Mesothelial cell of epicardium (in vitro differentiated cells): ENCODE data around the gene ADCK1. TPM values are rescaled to one million over a fixed set of nuclear protein-coding genes. Genes with fewer than 3 reads are reported as not detected.
A peak's percentile ranks its signal among the peaks of the same experiment; 100 is the strongest.
"Not testable (repeated sequence)": the region's sequence is repeated elsewhere in the genome, so short reads cannot be mapped to it uniquely, and the experiment has no call there.

ENCODE experiments used
- DNase-seq, 2 experiments: peaks; one replicate each; pipeline ENCODE4 v3.0.0; 2021; ENCODE audit warnings: low spot score in 2 of 2; ENCODE audit not compliant: unreplicated experiment in 2 of 2
- H3K27ac Mint-ChIP-seq: 2 replicates; pipeline ENCODE4 v1.8.0; 2021; ENCODE audit warnings: mixed read lengths
- H3K27me3 Mint-ChIP-seq: 2 replicates; pipeline ENCODE4 v1.8.0; 2021; ENCODE audit warnings: low read depth, mixed read lengths
- H3K36me3 Mint-ChIP-seq: 2 replicates; pipeline ENCODE4 v1.8.0; 2021; ENCODE audit warnings: mixed read lengths
- H3K4me1 Mint-ChIP-seq: 2 replicates; pipeline ENCODE4 v1.8.0; 2021; ENCODE audit warnings: mixed read lengths
- H3K4me3 Mint-ChIP-seq: 2 replicates; pipeline ENCODE4 v1.8.0; 2021; ENCODE audit warnings: mild to moderate bottlenecking, moderate library complexity, mixed read lengths
- H3K9me3 Mint-ChIP-seq: 2 replicates; pipeline ENCODE4 v1.8.0; 2021; ENCODE audit warnings: mixed read lengths
- total RNA-seq: library from RNA; stranded (reverse); gene quantifications from 3 replicates; pipeline ENCODE4 v1.2.1, GENCODE V29; 2021
- TF ChIP-seq, protein P1 (sequence below): fragments of 200-600 bp; sonication (generic); IDR thresholded peaks from one replicate; pipeline ENCODE4 v1.5.0; 2021; ENCODE audit warnings: antibody characterized with exemption; ENCODE audit not compliant: unreplicated experiment

Gene ADCK1
- total RNA-seq, 1 donor from 2014 or later: 13.3 TPM

DNA sequence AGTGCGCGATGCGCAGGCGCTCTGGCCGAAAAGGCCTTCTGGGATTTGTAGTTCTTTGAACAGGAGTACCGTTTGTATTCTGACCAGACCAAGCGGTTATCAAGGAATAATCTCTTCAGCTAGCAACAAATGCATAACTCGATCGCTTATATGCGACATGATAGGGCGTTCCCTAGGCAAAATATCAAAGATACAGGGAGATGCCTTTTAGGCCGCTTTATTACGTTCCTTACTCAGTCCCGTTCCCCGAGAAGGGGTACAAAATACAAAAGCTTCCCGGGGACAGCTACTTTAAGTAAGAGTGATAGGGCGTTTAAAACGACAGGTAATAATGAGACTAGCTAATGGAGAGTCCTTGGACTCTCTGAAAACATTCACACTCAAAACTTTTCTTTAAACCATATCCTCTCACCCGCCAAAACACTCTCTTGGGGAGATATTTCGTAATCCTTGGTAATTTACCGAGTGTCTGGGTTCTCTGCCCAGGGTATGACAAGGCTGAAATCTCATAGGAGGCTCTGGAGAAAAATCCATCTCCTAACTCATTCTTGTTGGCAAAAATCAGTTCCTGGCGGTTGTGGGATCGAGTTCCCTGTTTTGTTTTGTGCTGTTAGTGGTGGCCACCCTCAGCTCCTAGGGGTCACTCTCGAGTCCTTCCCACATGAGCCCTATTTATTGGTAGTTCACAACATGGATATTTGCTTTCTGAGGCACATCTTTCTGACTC, 38.5 kb upstream of the ADCK1 start:
- DNase-seq: no peak

DNA sequence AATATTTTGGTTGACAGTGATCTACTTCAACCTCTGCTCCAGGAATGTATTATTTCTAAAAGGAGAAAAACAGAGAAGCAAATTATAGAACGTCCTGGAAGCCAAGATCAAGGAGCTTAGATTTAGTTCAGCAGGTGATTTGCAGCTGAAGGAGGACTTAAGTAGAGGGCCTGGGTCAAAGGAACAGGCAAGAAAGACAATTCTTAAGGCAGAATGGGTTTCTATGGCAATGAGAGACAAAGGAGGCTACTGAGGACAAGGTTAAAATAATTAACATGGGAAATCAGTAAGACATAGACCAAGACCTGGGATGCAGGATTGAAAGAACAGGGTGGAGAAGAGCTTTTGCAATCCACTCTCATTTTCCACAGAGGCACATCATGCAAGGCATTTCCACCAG, 36.6 kb upstream of the ADCK1 start:
- no peak for DNase-seq
- no peaks in the 10 kb centered on the region for H3K9me3 Mint-ChIP-seq
- peaks cover 1% of the 10 kb centered on the region for H3K36me3 Mint-ChIP-seq
- H3K27ac Mint-ChIP-seq: no peak overlapping the region
- peaks cover 20% of the 10 kb centered on the region for H3K4me1 Mint-ChIP-seq
- no peaks in the 10 kb centered on the region for H3K27me3 Mint-ChIP-seq
- H3K4me3 Mint-ChIP-seq: no peak overlapping the region
- TF ChIP-seq, protein P1, sequence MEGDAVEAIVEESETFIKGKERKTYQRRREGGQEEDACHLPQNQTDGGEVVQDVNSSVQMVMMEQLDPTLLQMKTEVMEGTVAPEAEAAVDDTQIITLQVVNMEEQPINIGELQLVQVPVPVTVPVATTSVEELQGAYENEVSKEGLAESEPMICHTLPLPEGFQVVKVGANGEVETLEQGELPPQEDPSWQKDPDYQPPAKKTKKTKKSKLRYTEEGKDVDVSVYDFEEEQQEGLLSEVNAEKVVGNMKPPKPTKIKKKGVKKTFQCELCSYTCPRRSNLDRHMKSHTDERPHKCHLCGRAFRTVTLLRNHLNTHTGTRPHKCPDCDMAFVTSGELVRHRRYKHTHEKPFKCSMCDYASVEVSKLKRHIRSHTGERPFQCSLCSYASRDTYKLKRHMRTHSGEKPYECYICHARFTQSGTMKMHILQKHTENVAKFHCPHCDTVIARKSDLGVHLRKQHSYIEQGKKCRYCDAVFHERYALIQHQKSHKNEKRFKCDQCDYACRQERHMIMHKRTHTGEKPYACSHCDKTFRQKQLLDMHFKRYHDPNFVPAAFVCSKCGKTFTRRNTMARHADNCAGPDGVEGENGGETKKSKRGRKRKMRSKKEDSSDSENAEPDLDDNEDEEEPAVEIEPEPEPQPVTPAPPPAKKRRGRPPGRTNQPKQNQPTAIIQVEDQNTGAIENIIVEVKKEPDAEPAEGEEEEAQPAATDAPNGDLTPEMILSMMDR: no peak

More for the DNA sequence above, 38.5 kb upstream of the ADCK1 start:
- Mint-ChIP-seq H3K4me1 (peaks cover 21% of the 10 kb centered on the region), H3K27me3 (no peaks in the 10 kb centered on the region), H3K9me3 (no peaks in the 10 kb centered on the region), H3K4me3 (peak overlapping the region; percentile 99), H3K27ac (peak overlapping the region; percentile 98), H3K36me3 (peaks cover 7% of the 10 kb centered on the region)
- TF ChIP-seq, protein P1: no peak

DNA sequence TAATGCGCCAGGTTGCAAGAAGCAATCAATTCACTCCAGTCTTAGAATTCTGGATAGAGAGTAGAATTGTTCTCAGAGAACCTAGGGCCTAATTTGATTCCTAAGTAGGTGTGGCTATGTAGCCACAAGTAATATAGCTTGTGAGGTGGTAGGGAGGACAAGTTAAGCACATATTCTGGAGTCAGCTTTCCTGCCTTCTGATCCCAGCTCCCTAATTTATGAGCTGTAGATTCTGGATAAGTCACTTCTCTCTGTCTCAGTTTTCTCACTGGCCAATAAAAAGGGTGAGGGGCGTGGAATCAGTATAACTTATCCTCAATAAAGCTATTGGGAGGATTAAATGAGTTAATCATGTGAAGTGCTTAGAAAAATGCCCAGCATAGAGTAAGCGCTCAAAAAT, 35.9 kb upstream of the ADCK1 start:
- H3K27me3 Mint-ChIP-seq: no peaks in the 10 kb centered on the region
- H3K36me3 Mint-ChIP-seq: no peaks in the 10 kb centered on the region
- H3K9me3 Mint-ChIP-seq: no peaks in the 10 kb centered on the region
- H3K4me3 Mint-ChIP-seq: no peak overlapping the region
- TF ChIP-seq, protein P1: no peak
- H3K4me1 Mint-ChIP-seq: peaks cover 13% of the 10 kb centered on the region
- no peak for DNase-seq
- no peak overlapping the region for H3K27ac Mint-ChIP-seq

DNA sequence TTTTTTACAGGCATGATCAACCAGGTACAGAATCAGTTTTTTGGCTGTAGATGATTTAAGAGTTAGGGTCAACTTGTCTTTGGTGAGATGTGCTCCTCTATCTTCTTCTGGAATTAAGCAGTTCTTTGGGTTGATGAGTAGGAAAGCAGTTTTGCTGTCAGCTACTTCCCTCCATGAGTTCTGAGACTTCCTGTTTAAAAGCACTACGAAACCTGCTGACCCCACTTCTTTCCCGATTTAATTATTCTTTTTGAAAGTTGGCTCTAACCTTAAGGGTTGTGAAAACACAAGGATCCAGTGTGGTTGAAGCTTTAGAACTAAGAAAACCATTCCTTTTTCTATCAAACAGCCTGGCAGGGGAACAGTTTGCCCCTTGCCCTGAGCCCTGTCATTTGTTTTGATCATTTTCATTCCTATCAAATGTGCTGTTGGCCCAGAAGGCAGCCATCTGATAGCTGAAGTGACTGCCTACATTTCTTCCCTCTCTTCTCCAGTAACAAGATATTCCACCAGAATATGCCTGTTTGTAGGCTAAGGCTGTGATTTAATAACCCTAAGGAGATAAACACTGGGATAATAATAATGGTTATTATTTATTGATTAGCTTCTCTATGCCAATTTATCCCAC, 31.4 kb upstream of the ADCK1 start:
- not testable (repeated sequence) for H3K36me3 Mint-ChIP-seq, DNase-seq, H3K4me1 Mint-ChIP-seq, H3K27me3 Mint-ChIP-seq, H3K27ac Mint-ChIP-seq, H3K4me3 Mint-ChIP-seq
- H3K9me3 Mint-ChIP-seq: peaks cover 11% of the 10 kb centered on the region

DNA sequence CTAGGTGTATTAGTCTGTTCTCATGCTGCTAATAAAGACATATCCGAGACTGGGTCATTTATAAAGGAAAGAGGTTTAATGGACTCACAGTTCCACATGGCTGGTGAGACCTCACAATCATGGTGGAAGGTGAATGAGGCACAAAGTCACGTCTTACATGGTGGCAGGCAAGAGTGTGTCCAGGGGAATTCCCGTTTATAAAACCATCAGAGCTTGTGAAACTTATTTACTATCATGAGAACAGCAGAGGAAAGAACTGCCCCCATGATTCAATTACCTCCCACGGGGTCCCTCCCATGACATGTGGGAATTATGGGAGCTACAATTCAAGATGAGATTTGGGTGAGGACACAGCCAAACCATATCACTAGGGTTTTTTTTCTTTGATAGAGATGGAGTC, 25.9 kb upstream of the ADCK1 start:
- H3K9me3 Mint-ChIP-seq: peaks cover 11% of the 10 kb centered on the region
- not testable (repeated sequence) for H3K4me1 Mint-ChIP-seq, H3K4me3 Mint-ChIP-seq, H3K27ac Mint-ChIP-seq, H3K36me3 Mint-ChIP-seq, DNase-seq
- peaks cover 13% of the 10 kb centered on the region for H3K27me3 Mint-ChIP-seq

DNA sequence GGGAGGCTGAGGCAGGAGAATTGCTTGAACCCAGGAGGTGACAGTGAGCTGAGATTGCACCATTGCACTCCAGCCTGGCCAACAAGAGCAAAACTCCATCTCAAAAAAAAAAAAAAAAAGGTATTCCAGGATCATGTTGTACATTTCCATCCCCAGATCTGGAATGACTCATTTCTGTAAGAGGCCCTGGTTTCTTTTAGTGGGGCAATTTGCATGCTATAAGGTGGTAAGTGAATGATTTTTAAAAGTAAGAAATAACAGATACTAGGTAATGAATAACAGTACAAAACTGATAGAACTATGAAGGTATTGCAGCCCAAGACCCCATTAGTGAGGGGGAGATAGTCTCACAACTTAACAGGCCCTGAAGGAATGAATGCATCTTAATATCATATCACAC, 17.7 kb upstream of the ADCK1 start:
- DNase-seq: no peak
- no peaks in the 10 kb centered on the region for H3K9me3 Mint-ChIP-seq
- peaks cover 1% of the 10 kb centered on the region for H3K27me3 Mint-ChIP-seq
- H3K4me3 Mint-ChIP-seq: no peak overlapping the region
- H3K27ac Mint-ChIP-seq: no peak overlapping the region
- TF ChIP-seq, protein P1: no peak
- no peaks in the 10 kb centered on the region for H3K4me1 Mint-ChIP-seq
- H3K36me3 Mint-ChIP-seq: no peaks in the 10 kb centered on the region
